GM19372 (cell line): ENCODE measurements around the gene AJM1.
"Not testable (repeated sequence)": the region's sequence is repeated elsewhere in the genome, so short reads cannot be mapped to it uniquely, and the experiment has no call there.

Experiments
- ATAC-seq: cut with Tn5 transposase; IDR thresholded peaks from one replicate; pipeline ENCODE4 v1.9.1; 2021; ENCODE audit warnings: mild to moderate bottlenecking, low read depth, moderate library complexity; ENCODE audit not compliant: unreplicated experiment

The AJM1 gene

DNA sequence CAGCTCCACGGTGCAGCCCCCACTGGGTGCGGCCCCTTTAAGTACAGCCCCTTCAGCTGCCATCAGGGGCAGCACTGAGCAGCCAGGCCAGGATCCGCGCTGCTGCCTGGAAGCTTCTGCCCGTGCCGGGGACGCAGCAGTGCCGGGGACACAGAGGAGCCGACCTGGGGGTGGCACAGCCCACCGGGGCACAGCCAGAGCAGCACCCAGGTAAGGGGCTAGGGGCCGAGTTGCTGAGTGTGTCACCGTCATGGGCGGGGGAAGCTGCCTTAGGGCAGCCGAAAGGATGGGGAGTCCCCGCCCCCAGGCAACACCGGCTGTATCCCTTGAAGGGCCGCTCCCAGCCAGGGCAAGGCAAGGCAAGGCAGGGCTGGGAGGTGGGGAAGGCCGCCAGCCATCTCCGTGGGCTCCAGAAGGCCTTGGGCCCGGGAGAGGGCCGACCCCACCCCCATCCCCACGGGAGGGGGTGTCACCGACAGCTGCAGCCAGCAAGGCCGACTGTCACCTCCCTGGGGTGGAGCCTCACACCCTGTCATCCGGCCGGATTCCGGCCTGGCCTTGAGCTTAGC is at the start of gene AJM1:
Gene AJM1 (plus strand): TSS at position 99 of the 569 bp plus-strand sequence. CDS start 1,937 bp downstream, outside the sequence.
- peak; percentile 57 for ATAC-seq

DNA sequence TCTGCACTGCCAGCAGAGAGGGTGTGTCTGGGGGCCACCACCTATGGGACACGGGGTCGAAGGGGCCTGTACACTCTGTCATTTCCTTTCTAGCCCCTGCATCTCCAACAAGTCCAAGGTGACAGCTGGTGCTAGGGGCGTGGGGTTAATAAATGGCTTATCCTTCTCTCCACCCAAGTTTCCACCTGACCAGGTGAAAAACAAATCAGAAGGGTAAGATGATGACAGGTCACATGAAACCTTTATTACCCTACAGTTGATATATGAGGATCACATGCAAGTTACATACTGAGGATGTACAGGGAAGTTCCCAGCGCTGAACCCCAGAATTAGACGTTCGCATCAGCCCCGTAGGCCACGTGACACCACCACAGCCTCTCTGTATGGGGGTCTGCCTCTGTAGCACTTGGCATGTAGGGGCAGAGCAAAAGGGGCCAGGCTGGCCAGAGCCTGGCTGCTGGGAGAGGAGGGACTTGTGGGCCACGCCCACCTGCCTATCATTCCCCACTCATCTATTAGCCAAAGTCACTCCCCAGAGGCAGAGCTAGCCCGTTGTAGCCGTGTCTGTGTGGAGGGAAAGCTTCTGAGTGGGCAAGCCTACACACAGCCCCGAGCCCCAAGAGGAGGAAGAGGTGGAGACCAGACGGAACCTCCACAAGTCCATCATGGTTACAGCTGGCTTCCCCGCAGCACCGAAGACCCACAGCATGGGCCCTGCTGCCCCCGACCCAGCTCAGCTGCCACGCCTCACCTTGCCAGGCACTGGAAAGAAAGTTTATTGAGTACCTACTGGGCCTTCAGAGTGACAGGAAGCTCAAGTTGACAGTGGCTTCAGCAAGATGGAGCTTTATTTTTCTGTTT is 49.0 kb upstream of the AJM1 start:
- ATAC-seq: no peak

DNA sequence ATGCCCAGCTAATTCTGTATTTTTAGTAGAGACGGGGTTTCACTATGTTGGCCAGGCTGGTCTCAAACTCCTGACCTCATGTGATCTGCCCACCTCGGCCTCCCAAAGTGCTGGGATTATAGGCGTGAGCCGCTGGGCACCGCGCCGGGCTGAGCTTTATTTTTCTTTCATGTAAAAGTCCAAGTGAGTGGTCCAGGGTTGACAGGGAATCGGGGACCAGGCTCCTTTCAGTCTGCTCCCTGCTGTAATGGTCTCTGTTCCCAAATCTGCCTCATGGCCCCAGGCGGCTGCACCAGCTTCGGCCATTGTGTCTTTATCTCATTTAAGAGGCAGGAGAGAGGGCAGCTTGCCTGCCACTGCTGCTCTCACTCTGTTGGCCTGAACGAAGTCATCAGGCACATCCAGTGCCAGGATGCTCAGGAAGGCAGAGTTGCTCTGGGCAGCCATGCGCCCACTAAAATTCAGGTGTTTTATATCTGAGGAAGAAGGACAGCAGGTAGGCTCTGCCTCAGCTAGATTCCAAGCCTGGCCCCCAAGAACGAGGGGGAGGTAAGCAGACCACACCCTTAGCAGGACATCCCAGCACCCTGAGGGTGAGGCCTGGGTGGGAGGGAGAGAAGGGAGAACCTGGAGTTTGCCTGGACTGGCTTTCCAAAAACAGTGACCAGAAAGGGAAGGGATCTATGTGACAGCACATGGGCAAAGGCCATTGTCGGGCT is 47.8 kb upstream of the AJM1 start:
- no peak for ATAC-seq

DNA sequence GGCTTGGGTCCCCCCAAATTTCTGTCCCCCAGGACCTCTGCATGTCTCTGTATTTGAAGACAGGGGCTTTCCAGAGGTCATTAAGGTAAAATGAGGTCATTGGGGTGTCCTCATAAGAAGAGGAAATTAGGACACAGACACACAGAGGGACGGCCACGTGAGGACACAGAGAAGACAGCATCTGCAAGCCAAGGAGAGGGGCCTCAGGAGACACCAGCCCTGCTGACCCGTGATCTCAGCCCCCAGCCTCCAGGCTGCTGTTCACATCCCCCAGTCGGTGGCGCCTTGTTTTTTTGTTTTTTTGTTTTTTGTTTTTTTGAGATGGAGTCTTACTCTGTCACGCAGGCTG is 47.3 kb upstream of the AJM1 start:
- ATAC-seq: no peak

DNA sequence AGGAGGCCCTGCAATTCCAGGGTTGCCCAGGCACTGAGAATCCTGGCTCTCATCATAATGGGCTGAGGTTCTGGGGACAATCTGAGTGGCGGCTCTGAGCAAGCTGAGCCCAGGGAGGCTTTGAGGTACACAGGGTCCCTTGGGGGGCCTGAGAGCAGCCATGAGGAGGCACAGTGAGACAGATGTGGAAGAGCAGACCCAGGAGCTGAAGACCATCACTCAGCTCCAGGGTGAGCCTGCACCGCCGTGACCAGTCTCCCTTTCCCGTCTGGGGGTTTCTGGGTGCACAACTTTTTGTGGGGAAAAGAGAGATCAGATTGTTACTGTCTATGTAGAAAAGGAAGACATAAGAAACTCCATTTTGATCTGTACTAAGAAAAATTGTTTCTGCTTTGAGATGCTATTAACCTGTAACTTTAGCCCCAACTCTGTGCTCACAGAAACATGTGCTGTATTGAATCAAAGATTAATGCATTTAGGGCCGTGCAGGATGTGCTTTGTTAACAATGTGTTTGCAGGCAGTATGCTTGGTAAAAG is 46.0 kb upstream of the AJM1 start, which contains the start of gene CCDC183:
Gene CCDC183 (plus strand): TSS at position 101 of the 537 bp plus-strand sequence. CDS start 60 bp downstream, at position 161.
- ATAC-seq: no peak

DNA sequence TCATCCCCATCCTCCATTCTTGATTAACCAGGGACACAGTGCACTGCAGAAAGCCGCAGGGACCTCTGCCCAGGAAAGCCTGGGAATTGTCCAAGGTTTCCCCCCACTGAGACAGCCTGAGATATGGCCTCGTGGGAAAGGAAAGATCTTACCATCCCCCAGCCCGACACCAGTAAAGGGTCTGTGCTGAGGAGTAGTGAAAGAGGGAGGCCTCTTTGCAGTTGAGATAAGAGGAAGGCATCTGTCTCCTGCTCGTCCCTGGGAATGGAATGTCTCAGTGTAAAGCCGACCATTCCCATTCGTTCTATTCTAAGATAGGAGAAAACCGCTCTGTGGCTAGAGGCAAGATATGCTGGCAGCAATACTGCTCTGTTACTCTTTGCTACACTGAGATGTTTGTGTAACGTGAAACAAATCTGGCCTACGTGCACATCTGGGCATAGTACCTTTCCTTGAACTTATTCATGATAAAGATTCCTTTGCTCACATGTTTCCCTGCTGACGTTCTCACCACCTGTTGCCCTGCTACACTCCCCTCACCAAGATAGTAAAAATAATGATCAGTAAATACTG is 45.4 kb upstream of the AJM1 start:
- ATAC-seq: not testable (repeated sequence)

DNA sequence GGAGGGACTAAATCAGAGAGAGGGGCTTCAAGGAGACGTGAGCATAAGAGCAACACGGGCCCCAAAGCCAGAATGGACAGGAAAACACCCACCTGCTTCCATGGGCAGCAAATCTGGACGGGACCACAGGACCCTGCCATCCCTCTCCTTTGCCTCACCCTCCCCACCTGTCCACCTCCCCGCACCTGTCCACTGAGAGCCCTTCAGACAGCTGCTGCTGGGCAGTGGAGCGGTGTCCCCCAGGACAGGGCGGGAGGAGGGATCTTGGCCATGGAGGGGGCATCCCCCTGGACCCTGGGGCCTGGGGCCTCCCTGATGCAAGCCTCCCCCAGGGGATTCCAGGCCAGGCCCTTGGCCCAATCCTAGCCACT is 43.6 kb upstream of the AJM1 start:
- no peak for ATAC-seq

DNA sequence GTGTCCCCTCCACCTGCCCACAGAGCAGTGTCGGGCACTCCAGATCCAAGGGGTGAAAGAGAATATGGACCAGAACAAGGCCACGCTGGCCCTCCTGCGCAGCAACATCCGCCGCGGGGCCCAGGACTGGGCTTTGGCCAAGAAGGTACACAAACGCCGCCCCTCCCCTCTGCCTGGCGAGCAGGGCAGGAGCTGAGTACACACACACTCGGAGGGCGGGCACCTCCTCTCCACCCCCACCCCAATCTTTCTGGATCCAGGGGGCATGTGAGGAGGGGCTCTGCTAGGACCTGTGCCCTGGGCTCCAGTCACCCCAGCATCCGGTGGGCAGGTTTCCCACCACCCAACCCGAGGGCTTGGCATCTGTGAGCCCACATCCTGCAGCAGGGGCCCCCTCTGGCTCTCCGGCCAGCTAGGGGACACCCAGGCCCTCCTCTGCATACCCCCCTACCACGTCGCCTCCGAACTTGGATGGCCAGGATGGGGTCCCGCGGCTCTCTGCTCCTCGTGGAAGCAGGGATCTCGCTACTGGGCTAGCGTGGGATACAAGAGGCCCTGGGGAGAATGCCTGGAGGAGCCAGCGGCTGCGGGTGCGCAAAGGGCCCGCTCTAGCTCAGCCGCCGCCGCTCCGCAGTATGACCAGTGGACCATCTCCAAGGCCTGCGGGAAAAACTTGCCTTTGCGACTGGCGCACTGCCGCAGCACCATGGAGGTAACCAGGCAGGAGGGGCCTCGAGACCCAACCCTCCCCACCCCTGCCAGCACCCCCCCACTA is 43.0 kb upstream of the AJM1 start:
- no peak for ATAC-seq

DNA sequence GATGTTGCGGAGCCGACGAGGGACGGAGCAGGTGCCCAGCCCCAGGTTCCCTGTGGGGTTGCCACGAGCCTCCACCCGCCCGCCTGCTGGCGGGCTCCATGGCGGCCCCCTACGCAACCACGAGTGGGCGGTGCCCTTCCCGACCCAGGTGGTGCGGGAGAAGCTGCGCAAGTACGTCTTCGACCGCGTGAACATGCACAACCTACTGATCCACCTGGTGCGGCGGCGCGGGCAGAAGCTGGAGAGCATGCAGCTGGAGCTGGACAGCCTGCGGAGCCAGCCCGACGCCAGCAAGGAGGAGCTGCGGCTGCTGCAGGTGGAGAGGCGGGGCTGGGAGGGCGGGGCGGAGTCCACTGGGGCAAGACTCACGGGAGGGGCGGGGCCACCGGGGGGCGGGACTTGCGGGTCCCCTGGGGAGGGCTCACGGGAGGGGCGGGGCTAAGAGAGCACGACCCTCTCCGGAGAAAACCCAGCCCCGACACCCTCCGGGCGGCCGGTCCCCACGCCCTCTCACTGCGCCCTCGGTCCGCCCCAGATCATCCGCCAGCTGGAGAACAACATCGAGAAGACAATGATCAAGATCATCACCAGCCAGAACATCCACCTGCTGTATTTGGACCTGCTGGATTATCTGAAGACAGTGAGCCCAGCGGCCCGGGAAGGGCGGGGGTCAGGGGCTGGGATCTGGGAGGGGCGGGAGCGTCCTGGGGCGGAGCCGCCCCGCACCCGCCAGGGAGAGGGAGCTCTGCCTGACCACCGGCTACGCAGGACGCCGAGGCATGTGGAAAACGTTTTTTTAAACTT is 42.2 kb upstream of the AJM1 start:
- ATAC-seq: no peak

DNA sequence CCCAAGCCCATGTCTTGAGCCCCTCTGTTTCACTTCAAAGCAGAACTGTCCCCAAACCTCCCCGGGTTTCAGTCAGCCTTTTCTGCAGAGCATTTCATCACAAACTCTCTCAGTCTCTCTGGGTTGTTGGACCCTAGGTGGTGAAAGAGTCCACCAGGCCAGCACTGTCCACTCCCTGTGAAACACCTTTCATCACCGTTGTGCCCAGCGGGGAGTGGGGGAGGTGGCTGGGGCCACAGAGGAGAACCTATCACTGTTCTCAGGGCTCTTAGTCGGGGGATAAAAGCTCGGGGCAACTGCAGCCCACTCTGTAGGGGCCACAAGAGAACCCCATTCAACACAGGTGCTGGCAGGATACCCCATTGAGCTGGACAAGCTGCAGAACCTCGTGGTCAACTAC is 40.0 kb upstream of the AJM1 start:
- no peak for ATAC-seq

DNA sequence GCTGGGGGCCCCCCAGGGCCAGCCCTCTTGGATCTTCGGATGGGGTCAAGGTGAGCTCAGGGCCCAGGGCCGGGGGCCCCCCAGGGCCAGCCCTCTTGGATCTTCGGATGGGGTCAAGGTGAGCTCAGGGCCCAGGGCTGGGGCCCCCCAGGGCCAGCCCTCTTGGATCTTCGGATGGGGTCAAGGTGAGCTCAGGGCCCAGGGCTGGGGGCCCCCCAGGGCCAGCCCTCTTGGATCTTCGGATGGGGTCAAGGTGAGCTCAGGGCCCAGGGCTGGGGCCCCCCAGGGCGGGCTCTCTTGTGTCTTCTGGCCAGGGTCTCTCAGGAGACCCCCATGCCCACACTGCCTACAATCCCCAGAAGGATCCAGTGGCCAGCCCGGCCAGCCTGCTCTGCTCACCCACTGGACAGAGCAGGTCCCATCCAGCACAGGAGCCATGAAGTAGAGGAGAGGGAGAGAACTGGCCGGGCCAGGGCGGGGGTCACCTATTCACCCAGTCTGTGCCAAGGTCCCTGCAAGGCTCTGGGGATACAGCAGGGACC is 39.2 kb upstream of the AJM1 start:
- not testable (repeated sequence) for ATAC-seq

DNA sequence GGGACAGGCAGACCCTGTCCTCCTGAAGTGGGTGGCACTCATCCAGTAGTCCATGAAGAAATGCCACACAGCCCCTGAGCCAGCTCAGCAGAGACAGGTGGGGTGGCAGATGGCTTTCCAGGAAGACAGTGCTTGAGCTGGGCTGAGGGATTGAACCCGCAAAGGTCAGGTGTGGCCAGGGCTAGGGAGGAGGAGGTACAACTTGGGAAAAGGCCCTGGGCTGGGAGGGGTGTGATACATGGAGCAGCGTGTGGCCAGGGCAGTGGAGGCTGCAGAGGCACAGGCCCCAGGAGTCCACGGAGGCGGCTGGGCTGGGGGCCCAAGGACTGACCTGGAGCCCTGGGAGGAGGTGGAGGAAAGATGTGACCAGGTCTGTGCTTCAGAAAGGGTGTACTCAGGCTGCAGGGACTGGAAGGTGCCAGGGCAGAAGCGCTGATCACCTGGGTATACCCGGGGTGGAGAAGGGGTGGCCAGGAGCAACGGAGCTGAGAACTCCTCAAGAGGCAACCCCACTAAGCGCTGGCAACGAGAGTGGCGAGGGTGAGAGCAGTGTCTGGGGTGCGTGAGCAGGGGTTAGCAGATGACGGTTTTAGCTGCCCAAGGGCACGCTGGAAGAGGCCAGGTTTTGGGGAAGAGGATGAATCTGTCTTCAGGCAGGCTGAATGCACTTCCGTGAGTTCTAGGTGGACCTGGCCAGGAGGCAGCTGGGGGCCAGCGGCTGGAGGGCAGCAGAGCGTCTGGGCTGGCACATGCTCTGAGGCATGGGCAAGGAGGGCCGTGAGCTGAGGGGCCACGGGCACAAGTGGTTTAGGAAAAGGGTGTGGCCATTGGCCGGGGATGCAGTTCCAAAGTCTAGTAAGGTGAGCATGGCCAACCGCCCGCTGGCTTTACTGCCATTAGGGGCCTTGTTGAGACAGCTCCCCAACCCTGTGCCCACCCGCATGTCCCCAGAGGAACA is 38.4 kb upstream of the AJM1 start:
- no peak for ATAC-seq

DNA sequence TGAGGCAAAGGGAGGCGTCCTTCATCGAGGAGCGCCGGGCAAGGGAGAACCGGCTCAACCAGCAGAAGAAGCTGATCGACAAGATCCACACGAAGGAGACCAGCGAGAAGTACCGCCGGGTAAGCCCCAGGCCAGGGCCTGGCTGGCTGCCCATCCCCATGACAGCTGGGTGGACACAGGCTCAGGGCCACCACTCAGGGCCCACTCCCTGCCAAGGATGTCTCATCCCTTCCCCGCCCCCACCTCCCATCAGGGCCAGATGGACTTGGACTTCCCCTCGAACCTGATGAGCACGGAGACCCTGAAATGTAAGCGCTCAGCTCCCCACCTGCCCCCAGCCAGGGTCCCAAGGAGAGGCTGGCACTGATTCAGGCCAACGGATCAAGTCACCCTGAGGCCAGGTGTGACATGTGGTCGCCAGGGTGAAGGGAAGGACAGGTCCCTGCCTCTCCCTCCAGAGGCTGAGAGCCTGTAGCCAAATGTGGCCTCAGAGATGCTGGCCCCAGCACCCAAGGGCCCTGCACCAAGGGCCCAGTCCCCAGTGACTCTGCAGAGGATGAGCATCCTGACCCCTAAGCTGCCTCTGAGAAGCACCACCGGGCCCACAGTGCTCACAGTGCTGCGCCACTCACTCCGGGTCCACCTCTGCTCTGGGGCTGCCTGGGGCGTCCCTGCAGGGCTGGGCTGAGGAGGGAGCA is 37.6 kb upstream of the AJM1 start:
- no peak for ATAC-seq

DNA sequence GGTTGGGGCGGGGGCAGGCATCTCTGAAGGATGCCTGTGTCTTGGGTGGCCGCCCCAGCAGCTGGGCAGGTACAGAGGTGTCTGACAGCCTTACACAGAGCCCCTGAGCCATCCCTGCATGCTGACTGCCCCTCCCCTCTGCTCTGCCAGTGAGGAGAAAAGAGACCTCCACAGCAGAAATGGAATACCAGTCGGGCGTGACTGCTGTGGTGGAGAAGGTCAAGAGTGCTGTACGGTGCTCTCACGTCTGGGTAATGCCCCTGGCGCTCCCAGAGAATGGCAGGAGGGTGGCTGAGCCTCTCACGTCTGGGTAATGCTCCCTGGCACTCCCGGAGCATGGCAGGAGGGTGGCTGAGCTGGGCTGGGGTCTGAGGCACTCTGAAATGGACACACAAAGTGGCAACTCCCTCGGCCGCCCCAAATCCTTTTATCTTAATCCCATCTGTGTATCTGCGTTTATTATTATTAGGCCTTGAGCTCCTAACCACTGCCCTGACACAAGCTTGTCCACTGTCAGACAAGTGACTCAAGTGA is 37.0 kb upstream of the AJM1 start:
- no peak for ATAC-seq

DNA sequence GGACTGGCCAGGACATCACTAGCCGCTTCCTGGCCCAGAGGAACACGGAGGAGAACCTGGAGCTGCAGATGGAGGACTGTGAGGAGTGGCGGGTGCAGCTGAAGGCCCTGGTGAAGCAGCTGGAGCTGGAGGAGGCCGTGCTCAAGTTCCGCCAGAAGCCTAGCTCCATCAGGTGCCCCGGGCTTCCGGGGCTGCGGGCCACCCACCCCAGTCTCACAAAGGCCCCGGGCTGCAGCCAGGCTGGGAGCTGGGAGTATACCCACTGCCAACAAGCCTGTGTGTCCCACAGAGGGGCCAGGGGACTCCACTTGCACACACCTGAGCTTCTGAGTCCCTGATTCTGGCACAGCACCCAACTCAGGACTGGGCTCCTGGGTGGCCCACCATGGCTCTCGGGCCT is 36.2 kb upstream of the AJM1 start:
- ATAC-seq: no peak

DNA sequence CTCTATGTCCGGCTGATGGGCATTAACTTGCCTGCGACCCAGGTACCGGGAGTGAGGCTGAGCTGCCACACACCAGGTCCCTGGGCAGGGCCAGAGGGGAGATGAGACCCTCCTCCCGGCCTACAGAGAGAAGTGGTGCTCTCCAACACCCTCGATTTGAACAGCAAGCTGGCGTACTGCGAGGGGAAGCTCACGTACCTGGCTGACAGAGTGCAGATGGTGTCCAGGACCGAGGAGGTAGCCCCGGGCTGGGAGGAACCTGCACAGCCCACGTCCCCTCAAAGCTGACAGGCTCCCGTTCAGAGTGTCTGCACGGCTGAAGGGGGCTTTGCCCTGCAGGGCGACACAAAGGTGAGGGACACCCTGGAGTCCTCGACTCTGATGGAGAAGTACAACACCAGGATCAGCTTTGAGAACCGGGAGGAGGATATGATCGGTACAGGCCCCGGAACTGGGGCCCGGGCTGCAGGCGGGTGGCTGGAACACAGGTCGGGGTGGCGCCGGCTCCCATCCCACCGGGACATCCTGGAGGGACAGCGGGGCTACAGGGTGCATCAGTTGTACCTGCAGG is 35.6 kb upstream of the AJM1 start:
- no peak for ATAC-seq
